Testis (tissue), 2 donors: Measurements from ENCODE around the gene RAB40B.

Experiments used
- POLR2A ChIP-seq: fragments of 450-650 bp; IDR thresholded peaks from one replicate; pipeline ENCODE4 v1.6.1; 2017; ENCODE audit warnings: antibody characterized with exemption, mild to moderate bottlenecking, moderate library complexity
- TF ChIP-seq, protein P1 (sequence below), 3 experiments: fragments of 450-650 bp in 2 of 3; fragments of 200-600 bp in 1 of 3; sonication (generic) in 1 of 3; IDR thresholded peaks; one replicate each; pipeline ENCODE4 v1.5.1; 2016 to 2019; ENCODE audit warnings: antibody characterized with exemption in 3 of 3, mild to moderate bottlenecking in 2 of 3, moderate library complexity in 1 of 3

DNA sequence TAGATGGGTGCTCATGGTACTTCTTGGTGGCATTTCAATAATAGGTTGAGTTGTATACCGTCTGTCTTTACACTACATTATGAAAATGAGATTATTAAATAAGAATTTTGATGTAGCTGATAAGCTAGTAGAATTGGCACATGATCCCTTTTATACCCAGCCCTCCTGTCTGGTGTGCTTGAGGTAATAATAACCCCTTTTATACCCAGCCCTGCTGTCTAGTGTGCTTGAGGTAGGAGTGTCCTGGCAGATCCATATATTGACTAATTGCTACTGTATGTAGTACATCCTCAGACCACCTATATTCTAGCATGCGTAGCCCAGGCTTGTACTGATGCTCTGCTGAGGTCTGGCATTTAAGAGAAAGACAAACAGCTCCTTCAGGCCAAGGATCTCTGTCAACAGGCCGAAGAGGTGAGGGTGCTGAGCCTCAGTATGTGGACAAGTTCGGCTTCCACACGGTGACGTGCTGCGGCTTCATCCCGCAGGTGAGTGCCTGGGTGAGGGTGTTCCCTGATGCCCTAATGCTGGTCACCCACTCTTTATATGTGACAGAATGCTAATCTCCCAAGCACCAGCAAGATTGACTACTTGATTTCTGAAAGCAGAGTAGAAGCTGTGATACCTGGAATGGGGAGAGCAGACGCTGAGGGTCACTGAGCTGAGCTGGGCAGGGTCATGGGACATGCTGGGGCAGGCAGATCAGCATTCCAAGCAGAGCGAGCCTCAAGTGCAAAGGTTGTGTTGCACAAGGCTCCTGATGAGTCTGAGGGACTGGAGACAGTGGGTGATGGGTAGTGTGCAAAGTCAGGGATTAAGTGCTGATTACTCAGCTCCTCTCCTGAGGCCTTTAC lies 42.6 kb upstream of the RAB40B start:
- TF ChIP-seq, protein P1, sequence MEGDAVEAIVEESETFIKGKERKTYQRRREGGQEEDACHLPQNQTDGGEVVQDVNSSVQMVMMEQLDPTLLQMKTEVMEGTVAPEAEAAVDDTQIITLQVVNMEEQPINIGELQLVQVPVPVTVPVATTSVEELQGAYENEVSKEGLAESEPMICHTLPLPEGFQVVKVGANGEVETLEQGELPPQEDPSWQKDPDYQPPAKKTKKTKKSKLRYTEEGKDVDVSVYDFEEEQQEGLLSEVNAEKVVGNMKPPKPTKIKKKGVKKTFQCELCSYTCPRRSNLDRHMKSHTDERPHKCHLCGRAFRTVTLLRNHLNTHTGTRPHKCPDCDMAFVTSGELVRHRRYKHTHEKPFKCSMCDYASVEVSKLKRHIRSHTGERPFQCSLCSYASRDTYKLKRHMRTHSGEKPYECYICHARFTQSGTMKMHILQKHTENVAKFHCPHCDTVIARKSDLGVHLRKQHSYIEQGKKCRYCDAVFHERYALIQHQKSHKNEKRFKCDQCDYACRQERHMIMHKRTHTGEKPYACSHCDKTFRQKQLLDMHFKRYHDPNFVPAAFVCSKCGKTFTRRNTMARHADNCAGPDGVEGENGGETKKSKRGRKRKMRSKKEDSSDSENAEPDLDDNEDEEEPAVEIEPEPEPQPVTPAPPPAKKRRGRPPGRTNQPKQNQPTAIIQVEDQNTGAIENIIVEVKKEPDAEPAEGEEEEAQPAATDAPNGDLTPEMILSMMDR (IDR thresholded peaks at IDR 0.05): no peak
- TF ChIP-seq POLR2A: no peak
